Measurements from ENCODE around the gene RIC1. TPM values are rescaled to one million over a fixed set of nuclear protein-coding genes. Genes with fewer than 3 reads are reported as not detected.

The RIC1 gene
- total RNA-seq, 2 donors from 2014 or later = 12.8 to 17.9 TPM

DNA sequence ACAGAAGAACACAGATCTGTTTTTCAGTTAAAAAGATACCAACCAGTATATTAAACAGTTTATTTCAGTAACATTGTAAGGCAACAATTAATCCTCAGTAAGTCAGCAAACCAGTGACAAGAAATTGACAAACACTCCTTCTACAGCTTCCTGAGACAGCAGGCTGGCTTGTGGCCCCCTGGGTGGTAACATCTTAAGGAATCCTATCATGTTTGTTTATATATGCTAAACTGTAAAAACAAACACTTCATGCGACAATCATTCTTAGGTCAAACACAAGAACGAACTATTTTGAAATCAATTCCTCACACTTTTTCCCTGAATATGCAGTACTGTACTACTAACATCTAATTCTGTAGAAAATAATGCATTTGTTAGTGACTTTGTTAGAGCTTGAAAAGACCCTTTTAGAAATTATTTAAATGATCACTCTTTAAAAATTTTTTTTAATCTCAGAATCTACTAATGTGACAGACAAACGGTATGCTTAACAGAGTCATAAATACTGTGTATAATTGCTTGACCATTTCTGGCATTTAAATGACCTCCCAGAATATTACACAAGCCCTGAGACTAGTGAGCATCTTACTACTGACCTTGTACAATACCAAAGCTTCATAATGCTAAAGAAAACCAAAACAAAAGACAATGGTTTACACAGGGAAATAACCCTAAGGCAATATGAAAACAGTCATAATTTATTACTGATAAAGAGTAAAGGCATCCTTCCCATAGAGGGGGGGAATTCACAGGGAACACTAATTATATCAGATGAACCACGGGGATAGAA, 155.8 kb downstream of the RIC1 start:
- no peaks in the 10 kb centered on the region for H3K27me3 ChIP-seq
- no peaks in the 10 kb centered on the region for H3K36me3 ChIP-seq
- no peaks in the 10 kb centered on the region for H3K9me3 ChIP-seq
- TF ChIP-seq CTCF (IDR thresholded peaks at IDR 0.05) = no peak
- no peak overlapping the region for H3K9ac ChIP-seq (ENCODE audit: low read depth in 2 of 2, low read length in 2 of 2)
- no peak overlapping the region for H3K4me3 ChIP-seq
- intact Hi-C loops (cut with DNase I) = no loop called here
- H3K4me1 ChIP-seq = no peaks in the 10 kb centered on the region
- H3K27ac ChIP-seq = no peak overlapping the region
- no peak for DNase-seq

- Histone ChIP-seq H3K36me3 (no peaks in the 10 kb centered on the region), H3K4me3 (no peak overlapping the region), H3K9ac (ENCODE audit: low read depth in 2 of 2, low read length in 2 of 2) (no peak overlapping the region), H3K9me3 (no peaks in the 10 kb centered on the region), H3K4me1 (no peaks in the 10 kb centered on the region), H3K27me3 (no peaks in the 10 kb centered on the region), H3K27ac (no peak overlapping the region)
- TF ChIP-seq CTCF (IDR thresholded peaks at IDR 0.05) = no peak
- DNase-seq = no peak
- intact Hi-C loops (cut with DNase I) = no loop called here
Measured at GRCh38 chr9:5786370-5787127, 157.6 kb downstream of the RIC1 start.

DNA sequence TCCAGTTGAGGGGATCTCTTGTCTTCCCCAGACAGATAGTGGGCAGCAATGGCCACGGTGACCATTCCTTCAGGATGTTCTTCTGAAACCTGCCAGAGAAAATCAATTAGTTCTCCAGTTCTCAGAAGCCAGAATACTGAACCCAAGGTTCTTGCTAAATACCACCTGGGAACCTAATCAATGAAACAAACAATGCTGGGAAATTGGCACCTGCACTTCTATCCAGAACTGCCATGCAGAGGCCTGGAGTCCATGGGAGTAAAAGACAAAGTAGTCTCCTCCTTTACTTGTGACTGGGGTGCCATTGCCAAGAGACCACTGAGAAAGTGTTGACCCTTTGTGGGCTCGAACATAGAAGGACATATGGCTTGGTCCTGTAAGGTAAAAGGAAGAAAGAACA, 158.3 kb downstream of the RIC1 start:
- Histone ChIP-seq H3K4me1 (no peaks in the 10 kb centered on the region), H3K36me3 (no peaks in the 10 kb centered on the region), H3K27ac (no peak overlapping the region), H3K9me3 (no peaks in the 10 kb centered on the region), H3K4me3 (no peak overlapping the region), H3K27me3 (no peaks in the 10 kb centered on the region), H3K9ac (ENCODE audit: low read depth in 2 of 2, low read length in 2 of 2) (no peak overlapping the region)
- intact Hi-C loops (cut with DNase I) = no loop called here
- no peak for DNase-seq
- TF ChIP-seq CTCF (IDR thresholded peaks at IDR 0.05) = no peak

DNA sequence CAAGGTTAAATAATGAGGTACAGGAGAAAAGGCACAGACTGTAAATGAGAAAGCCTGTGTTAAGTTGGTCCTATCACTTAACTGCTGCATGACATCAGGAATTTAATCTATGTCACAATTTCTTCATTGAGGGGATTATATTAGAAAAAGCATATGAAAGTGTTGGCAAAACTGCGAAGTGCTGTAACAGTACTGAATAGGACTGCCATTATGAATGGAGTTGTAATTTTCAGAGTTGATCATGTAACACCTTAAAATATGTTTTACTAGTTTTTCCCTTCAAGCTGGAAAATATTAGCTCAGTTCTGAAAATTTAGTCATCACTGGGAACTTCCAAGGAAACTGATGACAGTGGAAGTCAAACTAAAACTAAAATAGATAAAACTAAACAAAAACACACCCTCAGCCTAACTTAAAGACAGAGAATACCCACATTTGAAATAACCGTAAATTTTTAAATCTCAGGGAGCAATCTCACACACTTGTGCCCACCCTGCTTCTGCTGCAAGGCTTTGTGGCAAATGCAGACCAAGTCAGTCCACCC, 158.9 kb downstream of the RIC1 start:
- H3K9ac ChIP-seq (ENCODE audit: low read depth in 2 of 2, low read length in 2 of 2) = no peak overlapping the region
- TF ChIP-seq CTCF (IDR thresholded peaks at IDR 0.05) = no peak
- H3K27me3 ChIP-seq = no peaks in the 10 kb centered on the region
- H3K36me3 ChIP-seq = no peaks in the 10 kb centered on the region
- H3K4me1 ChIP-seq = no peaks in the 10 kb centered on the region
- DNase-seq = no peak
- H3K4me3 ChIP-seq = no peak overlapping the region
- H3K9me3 ChIP-seq = no peaks in the 10 kb centered on the region
- no peak overlapping the region for H3K27ac ChIP-seq
- intact Hi-C loops (cut with DNase I) = no loop called here

GRCh38 chr9:5789489-5789888, 160.6 kb downstream of the RIC1 start:
- no peak overlapping the region for H3K27ac ChIP-seq
- no peaks in the 10 kb centered on the region for H3K9me3 ChIP-seq
- no peak for TF ChIP-seq CTCF (IDR thresholded peaks at IDR 0.05)
- H3K4me1 ChIP-seq = no peaks in the 10 kb centered on the region
- intact Hi-C loops (cut with DNase I) = no loop called here
- H3K9ac ChIP-seq (ENCODE audit: low read depth in 2 of 2, low read length in 2 of 2) = no peak overlapping the region
- H3K36me3 ChIP-seq = no peaks in the 10 kb centered on the region
- H3K4me3 ChIP-seq = no peak overlapping the region
- no peaks in the 10 kb centered on the region for H3K27me3 ChIP-seq
- DNase-seq = no peak

Data from colonic mucosa (tissue), 4 donors.